Inflammatory macrophage (primary cell): Measurements from ENCODE around the gene GPR37L1.
"Not testable (repeated sequence)": the region's sequence is repeated elsewhere in the genome, so short reads cannot be mapped to it uniquely, and the experiment has no call there.

Experiments
- DNase-seq, 2 donors: peaks; one replicate each; pipeline ENCODE4 v3.0.0-alpha.2; 2020 to 2022

Gene GPR37L1

DNA sequence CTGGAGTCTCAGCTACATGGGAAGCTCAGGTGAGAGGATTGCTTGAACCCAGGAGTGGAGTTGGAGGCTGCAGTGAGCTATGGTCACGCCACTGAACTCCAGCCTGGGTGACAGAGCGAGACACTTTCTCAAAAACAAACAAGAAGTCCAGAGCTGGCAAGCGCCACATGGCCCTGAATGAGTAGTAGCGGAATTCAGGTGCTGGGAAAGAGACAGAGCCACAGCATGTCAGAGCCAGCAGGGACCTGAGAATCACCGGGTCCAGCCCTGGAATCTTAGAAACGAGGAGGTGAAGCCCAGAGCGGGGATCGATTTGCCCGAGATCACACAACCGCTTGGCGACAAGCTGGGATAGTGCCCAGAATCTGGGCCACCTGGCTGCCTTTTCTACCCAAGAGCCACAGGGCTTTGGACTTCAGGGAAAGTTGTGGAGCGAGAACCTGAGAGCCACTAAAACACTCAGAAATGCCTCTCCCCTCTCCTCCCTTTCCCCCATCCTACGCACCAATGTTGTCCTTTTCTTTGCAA is 12.0 kb downstream of the GPR37L1 start:
- DNase-seq: no peak

GRCh38 chr1:202135221-202135721 is 12.6 kb downstream of the GPR37L1 start:
- DNase-seq: peak; percentile 59 to 71

DNA sequence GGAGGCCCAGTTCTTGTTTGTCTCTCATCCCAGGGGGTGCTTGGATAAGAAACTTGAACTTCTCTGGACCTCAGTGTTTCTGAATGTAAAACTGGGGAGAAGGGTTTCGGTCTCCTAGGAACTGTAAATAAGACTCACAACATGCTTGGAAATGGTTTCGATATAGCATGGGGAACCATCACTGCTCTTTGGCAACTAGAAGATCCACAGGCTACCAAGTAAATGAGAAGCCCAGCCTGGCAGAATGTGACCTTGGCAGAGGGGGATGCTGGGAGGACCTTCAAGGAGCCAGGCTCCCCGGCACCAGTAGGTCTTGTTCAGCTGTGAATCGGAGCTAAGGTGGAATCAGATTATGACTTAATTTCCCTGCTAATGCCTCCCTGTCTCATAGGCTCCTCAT is 18.1 kb downstream of the GPR37L1 start:
- no peak for DNase-seq

DNA sequence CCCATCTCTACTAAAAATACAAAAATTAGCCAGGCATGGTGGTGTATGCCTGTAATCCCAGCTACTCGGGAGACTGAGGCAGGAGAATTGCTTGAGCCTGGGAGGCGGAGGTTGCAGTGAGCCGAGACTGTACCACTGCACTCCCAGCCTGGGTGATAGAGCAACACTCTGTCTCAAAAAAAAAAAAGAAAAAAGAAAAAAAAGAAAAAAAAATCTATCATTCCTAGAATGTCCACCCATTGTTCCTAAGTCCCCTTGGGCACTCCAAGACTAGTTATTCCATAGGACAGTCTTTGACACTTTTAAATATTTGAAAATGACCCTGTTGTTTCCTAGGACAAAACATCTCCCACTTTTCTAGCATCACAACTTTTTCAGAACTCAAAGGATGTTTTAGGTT is 18.8 kb downstream of the GPR37L1 start:
- DNase-seq: not testable (repeated sequence)

- DNase-seq: peak; percentile 75 to 77
Observed at GRCh38 chr1:202143011-202143767, 20.5 kb downstream of the GPR37L1 start.

DNA sequence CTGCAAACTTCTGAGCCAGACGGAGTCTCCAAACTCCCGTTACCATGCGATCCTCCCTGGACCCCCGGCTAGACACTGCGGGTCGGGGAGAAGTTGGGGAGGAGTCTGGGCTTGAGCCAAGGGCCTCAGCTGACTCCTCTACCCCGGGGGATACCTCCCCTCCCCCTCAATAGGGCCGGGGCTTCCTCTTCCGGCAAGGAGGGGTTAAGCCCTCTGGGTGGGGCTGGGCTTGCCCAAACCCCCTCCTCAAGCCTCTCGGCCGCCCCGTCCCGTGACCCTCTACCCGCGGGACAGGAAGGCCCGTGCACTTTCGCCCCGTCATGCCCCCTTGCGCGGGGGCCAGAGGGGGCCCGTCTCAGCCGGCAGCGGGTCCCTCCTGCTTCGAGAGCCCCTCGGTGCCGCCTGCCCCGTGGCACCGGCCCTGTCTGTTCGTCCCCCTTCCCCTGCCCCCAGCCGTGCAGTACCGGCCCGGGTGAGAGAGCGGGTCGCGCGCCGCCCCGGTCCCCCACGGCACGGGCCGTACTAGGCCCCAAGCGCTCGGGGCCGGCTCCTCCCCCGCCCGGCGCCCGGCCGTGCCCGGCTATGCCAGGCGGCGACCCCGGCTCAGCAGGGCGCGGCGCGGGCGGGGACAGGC is 21.2 kb downstream of the GPR37L1 start:
- peak; percentile 51 to 54 for DNase-seq

DNA sequence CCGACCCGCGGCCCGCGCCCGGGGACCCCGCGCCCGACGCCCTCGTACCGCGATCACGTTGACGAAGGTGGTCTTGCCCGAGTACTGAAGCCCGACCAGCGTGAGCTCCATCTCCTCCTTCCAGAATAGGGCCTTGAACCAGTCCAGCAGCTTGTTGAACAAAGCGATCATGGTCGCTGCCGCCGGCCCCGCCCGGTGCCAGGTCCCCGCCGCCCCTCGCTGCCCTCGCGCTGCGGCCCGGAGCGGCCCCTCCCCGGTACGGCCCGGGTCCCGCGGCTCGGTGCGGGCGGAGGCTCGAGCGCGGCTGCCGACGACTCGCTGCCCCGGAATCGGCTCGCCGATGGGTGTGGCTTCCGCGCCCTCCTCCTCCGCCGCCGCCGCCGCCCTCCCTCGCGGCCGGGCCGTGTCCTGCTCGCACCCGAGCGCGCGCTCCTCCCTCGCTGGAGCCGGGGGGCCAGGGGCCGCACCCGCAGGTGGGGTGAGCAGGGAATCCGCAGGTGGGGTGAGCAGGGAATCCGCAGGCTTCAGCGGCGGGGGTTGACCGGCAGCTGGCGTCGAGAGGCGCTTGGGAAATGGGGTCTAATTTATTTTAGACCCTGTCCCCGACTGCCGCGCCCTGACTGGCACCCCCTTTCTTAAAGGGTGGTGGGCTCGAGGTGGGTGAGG is 21.8 kb downstream of the GPR37L1 start, which contains the start of gene ARL8A:
ARL8A (minus strand) TSS at position 336 of the 666 bp plus-strand sequence; CDS start at position 171, 165 bp downstream.
- DNase-seq: peak; percentile 40 to 64

DNA sequence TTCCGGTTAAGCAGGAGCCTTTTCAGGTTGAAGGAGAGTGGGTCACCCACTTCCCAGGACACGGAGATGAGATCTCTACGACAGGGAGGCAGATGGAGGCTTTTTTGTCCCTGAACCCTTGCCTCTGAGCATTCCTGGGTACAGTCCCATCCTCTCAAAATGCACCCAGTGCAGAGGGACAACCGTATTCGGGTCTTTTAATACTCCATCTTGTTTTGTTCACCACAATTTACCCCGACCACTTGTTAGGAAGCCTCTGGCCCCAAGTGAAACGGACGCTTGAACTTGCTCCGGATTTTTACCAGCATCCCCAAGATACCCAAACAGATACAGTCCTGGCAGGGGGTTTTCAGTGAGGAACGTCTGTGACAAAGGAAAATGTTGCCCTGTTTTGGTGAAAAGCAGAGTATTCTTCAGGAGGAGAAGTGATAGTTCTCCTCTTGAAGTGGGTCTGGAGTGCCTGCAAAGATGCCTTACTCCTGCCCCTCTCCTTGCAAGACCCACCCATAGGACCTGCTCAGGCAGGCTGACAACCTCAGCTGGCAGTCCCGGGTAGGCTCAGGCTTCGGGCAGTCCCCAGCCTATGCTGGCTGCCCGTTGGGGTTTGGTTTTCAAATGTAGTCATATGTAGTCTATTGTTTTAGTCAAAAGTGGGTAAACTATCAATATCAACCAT is 22.5 kb downstream of the GPR37L1 start:
- DNase-seq: no peak

GRCh38 chr1:202145744-202146140 is 23.0 kb downstream of the GPR37L1 start:
- not testable (repeated sequence) for DNase-seq

- no peak for DNase-seq
Observed at GRCh38 chr1:202146279-202146678, 23.6 kb downstream of the GPR37L1 start.

- no peak for DNase-seq
Observed at GRCh38 chr1:202146993-202147392, 24.3 kb downstream of the GPR37L1 start.

GRCh38 chr1:202148391-202148790 is 25.7 kb downstream of the GPR37L1 start:
- no peak for DNase-seq

DNA sequence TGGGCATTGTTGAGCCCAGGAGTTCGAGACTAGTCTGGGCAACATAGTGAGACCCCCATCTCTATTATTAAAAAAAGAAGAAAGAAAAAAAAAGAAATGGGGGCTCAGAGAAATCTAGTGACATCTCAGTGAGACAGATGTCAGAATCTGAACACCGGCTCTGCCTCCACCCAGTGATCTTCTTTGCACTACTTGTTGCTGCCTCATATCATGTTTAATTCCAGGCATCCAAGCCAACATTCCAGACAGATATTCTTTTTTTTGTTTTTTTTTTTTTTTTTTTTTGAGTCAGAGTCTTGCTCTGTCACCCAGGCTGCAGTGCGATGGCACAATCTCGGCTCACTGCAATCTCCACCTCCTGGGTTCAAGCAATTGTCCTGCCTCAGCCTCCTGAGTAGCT is 26.8 kb downstream of the GPR37L1 start:
- no peak for DNase-seq

GRCh38 chr1:202150187-202150586 is 27.5 kb downstream of the GPR37L1 start:
- DNase-seq: no peak

GRCh38 chr1:202150602-202151001 is 27.9 kb downstream of the GPR37L1 start:
- DNase-seq: no peak

GRCh38 chr1:202151045-202151444 is 28.3 kb downstream of the GPR37L1 start:
- DNase-seq: no peak

DNA sequence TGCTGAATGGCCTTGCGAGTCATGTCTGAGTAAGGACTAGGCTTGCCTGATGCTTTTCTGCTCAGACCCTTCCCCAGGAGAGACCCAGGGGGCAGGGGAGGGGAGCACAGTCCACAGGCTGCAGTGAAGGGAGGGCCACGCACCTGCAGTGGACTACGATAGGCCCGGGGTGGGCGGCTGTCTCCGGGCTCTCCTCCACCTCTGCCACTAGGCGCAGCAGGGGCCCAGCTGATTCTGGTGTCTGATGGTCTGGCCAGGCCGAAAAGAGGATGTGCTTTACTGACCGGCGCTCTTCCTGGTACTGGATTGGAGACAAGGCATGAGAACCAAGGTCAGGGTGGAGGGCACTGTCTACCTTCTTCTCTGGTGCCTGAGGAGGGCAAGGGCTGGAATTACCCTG is 29.7 kb downstream of the GPR37L1 start:
- DNase-seq: no peak

DNA sequence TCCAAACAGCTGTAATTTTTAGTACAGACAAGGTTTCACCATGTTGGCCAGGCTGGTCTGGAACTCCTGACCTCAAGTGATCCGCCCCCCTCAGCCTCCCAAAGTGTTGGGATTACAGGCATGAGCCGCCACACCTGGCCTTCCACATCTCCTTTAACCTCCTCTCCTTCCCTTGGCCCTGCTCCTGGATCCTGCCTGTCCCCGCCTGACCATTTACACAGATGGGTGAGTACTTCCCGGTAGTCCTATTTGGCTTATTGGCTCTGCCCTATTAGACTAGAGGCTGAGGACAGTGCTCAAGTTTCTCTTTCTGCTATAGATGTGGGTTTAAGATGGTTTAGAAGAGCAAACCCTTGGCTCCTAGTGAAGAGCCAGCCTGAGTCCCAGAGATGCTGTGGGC is 30.6 kb downstream of the GPR37L1 start:
- DNase-seq: no peak

GRCh38 chr1:202154148-202154765 is 31.5 kb downstream of the GPR37L1 start:
- DNase-seq: no peak

DNA sequence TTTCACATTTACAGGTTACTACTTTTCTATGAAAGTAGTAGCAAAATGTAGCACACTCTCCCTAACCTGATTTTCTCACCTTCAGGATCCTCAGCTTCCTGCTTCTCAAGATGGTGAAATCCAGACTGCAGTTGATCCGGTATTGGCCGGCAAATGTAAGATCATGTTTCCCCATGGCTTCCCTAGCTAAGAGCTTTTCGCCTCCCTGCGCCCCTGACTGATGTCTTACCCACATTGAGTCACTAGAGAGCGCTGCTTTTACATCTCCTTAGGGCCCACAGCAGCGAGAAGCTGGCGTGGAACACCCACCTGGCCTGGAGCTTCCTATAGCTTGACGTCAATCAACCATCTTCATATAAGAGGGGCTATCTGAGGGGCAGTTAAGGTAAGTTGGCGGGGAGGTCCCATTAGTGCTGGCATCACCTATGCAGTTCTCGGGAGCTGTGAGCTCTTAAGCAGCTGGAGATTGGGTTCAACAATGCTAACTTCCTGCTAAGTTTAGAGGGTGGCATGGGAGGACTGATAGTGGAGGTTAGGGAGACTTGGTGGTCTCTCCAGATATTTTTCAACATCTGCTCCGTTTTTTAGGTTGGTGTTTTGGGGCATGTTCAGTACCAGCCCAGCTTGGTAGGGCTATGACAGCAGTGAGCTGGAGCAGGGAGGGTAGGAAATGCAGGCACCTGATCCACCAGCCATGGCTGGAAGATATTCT is 32.2 kb downstream of the GPR37L1 start:
- peak; percentile 51 to 64 for DNase-seq

- DNase-seq: peak; percentile 80 to 87
Observed at GRCh38 chr1:202155478-202156021, 32.8 kb downstream of the GPR37L1 start.
